GM19397 (cell line): ENCODE data around the gene TRABD2B.

ENCODE experiments used
- ATAC-seq: cut with Tn5 transposase; IDR thresholded peaks from one replicate; pipeline ENCODE4 v1.9.1; 2021; ENCODE audit warnings: mild to moderate bottlenecking, moderate library complexity; ENCODE audit not compliant: unreplicated experiment

Gene TRABD2B

DNA sequence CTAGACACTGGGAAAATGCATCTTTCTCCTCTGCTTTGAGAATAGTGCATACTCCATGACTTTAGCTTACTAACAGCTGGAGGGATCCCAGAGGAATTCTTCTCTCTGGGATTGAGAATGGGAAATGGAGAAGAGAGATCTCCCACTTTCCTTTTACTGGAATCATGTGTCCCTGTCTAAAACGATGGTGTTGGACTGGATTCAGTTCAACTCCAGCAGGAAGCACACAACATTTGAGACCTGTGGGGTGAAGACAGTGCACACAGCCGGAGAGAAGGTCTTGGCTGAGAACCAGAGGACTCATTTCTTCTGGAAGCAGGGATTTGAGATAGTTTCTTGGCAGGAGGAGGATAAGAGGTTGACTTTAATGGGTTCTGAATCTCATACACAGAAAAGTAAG is 58.7 kb downstream of the TRABD2B start:
- ATAC-seq: no peak

DNA sequence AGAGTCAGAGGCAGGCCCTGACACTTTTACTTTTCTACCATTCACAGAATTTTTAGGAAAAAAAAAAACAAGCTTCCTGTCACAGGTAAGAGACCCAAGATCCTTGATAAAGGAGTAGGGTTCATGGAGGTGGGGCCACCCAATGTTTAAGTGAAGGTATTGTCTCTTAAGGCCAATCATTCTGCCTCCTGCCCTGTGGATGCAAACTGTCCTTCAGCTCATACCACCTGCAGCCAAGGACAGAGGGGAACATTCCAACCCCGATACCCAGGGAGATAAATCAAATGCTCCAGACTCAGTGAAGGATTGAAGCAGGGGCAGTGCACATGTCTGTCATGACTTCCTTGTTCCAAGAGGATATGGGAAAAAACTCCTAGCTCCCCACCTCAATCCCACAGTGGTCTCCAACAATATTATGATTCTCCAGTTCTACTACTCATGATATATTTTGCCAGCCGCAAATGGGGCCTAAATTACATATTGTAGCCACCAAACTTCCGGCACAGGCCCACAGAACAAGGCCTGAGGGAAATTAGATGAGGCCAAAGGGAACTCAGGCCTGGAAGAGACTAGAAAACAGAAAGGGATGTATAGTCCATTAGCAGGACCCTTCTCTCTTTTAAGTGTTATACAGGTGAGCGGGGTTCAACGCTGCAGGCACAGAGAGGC is 59.5 kb downstream of the TRABD2B start:
- ATAC-seq: no peak

DNA sequence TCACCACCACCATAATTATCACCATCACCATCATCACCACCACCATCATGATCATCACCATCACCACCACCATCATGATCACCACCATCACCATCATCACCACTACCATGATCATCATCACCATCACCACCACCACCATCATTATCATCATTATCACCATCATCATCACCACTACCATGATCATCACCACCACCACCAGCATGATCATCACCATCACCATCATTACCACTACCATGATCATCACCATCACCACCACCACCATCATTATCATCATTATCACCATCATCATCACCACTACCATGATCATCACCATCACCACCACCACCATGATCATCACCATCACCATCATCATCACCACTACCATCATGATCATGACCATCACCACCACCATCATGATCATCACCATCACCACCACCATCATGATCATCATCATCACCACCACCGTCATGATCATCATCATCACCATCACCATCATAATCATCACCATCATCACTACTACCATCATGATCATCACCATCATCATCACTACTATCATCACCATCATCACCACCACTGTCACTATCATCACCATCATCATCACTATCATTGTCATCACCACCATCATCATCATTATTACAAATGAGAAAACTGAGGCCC is 60.2 kb downstream of the TRABD2B start:
- ATAC-seq: no peak

DNA sequence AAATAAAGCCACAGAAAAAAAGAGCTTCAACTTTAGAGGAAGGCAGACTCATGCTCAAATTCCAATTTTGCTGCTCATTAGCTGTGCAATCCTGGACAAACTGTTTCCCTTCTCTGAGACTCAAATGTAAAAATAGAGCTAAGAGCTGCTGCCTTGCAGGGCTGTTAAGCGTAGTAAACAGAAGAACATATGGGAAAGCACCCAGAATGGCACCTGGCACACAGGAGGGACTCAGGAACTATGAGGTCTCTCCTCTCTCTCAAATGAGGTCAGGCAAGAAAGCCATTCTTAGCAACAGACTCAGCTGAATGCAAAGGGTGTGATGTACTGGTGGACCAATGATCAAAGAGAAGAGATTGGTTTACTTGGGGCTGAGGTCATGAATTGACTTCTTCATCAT is 61.3 kb downstream of the TRABD2B start:
- ATAC-seq: no peak

DNA sequence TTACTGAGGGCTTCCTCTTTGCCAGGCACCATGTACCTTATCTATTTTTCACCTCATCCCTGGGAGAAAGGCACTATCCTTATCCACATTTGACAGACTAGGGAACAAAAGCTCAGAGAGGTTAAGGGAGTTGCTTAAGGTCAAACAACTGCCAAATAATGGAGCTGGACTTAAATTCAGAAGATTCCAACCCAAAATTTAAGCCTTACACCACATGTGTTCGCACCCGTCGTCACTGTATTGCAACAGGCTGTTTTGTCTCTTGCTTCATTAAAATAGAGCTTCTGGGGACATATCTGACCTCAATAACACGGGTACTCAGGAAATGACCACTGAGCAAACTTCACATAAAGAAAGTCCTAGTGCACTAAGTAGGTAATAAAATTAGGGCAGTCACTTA is 62.0 kb downstream of the TRABD2B start:
- no peak for ATAC-seq

DNA sequence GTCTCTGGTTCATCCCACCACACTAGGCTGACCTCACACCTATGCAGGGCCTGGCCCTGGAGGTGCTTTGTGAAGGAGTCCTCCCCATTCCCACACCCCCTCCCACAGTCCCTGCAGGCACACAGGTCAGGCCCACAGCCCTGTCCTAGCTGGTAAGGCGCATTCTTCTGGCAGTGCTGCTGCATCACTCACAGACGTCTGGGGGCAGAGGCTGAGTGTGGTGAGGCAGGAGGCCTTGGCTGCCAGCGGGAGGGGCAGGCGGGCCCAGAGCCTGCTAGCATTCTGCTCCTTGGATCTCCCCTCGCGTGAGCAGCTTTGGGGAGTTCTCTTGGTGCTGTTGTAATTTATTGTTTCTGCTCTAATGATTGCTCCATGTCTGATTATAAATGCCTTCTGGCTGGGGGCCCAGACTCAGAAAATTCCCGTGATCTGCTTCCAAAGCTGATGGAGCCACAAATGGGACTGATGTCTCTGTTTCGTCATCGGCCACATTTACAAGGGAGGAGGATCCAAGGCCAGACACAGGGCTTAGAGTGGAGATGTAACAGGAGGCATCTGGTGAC is 62.9 kb downstream of the TRABD2B start:
- ATAC-seq: no peak

DNA sequence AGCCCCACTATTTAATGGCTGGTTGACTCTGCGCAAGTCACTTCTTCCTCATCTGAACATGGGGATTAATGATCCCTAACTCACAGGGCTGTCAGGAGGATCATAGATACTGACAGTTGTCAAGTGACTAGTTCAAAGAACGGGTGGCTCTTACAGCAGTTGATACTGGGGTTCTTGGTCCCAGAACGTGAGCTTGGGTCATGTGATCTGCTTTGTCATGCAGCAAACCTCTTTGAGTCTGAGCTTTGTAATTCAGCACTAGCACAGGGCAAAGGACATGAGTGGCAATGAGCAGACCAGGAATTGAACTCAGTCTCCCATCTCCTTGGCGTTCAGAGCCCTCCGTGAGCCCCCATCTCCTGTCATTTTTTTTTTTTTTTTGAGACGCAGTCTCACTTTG is 64.4 kb downstream of the TRABD2B start:
- ATAC-seq: no peak

DNA sequence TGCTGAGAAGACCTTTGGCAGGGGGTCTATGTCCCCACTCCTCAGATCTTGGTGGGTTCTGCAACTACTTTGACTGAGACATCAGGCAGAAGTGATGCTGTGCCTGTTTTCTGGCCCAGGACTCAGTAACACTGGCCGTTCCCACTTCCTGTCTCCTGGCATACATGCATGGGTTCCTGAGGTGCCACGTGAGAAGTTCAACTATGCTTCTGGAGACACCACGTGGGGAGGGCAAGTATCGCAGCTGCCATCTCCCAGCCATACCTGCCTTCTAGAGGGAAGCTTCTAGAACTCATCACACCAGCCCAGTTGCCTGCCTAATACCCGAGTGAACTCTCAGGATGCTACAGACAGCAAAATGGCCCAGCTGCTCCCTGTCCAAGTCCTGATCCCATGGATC is 65.8 kb downstream of the TRABD2B start:
- ATAC-seq: no peak

DNA sequence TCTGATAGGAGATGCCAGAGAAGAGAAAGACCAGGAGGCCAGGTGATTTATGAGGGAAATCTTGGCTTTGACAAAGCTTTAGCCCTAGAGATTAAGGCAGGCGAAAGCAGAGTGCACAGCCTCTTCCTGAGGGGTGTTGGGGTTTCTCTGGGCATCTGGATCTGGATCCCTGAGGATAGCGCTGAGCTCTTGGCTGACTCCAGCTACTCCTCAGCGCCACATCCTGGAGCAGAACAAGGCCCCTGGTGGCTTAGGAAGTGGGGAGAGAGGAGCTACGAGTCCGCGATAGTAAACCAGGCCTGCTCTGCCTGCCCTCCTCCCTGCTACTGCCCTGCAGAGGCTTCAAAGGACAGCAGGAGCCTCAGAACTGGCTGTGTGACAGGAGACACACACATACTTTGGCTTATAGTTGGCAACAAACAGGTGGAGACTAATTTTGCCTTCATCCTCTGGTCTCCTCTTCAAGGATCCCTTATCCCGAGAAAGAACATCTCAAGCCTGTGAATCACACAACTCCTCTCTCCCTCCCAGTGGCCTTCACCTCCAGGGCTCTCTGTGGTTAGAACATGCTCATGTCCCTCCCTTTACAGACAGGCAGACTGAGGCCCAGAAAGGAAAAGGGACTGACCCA is 66.9 kb downstream of the TRABD2B start:
- ATAC-seq: no peak

DNA sequence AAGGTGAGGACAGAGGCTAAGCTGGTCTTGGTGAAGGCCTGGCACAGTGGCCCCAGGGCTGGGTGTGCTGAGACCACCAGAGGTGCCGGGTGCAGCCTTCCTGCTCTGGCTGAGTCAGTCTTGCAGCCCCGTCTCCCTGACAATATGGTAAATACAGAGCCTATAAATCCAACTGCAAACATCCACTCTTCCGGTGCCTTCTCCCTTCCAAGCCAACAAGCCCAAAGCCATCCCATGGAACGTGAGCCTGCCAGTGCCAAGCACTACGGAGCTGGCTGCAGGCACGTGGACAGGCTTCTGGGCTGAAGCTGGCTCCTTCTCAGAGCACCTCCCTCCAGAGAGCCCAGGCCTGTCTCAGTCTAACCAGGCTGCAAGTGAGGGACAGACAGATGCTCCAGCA is 70.0 kb downstream of the TRABD2B start:
- no peak for ATAC-seq

DNA sequence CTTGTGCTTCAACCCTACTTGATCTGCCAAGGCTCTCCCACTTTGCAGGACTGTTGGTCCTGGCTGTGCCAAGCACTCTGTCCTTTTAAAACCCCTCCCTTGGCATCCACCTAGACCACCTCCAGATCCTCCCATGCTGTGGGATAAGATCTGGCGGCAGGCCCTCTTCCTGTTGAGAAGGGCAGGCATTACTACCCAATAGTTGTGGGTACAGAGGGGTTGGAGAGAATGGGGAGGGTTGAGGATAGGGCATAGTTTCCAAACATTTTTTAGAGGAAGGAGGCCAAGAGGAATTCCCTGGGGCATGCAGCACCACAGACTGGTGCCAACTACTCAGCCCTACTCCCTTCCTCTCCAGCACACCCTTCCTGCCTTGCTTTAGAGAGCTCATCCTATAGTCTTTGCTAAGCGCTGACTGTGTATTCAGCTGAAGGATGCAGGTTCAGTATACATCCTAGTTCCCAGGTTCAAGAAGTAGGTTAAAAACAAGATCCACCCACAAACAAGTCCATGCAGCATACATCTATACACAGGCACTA is 70.7 kb downstream of the TRABD2B start:
- no peak for ATAC-seq

DNA sequence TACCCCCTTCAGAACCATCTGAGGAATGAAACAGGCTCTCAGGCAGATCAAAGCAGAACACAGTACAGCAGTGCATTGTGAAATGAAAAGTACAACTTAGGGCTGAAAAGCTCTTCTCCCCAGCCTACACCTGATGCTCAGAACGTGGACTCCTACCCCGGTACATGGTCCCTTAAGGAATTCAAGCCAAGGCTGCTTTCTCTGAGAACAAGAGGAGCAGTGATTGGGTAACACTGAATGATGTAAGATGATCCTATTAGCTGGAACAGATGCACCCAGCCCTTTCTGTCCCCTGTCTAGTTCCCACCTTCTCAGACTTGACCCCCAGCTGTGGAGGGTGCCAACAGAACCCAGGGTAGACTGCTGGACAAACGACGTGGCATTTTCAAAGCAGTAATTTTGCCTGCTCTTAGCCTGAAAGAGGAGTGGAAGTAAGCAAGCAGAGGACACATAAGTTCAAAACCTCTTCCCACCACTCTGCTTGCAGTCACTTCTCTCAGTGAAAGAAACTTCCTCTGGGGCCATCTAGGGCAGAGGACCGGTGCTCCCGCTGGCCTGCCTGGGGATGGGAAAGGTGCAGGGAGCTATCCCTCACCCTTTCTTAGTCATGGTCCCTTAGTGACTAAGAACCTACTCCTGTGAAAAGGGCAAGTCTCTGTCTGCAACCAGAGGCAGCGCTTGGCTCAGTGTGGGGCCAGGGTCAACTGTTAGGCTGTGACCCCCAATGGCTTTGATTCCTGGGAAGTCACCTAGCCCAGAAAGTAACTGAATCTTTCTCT is 72.7 kb downstream of the TRABD2B start:
- ATAC-seq: no peak

DNA sequence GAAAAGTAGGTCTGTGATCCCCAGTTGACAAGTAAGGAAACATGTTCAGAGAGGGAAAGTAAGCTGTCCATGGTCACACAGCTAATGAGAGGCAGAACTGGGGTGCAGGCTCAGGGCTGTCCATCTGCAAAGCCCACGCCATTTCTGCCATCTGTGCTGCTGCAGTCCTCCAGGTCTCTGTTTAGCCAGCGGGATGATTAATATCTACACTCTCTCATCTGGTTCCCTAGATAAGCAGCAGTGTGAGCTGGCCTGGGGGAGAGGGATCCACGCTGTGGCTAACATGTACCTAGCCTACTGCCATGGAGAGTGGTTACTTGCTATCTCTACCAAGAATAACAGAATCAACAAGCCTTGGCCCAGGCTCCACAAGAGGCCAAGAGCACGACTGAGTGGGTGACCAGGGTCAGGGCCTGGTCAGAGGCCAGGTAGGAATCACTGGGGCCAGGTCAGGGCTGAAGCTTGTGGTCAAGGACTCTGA is 75.2 kb downstream of the TRABD2B start:
- ATAC-seq: no peak

DNA sequence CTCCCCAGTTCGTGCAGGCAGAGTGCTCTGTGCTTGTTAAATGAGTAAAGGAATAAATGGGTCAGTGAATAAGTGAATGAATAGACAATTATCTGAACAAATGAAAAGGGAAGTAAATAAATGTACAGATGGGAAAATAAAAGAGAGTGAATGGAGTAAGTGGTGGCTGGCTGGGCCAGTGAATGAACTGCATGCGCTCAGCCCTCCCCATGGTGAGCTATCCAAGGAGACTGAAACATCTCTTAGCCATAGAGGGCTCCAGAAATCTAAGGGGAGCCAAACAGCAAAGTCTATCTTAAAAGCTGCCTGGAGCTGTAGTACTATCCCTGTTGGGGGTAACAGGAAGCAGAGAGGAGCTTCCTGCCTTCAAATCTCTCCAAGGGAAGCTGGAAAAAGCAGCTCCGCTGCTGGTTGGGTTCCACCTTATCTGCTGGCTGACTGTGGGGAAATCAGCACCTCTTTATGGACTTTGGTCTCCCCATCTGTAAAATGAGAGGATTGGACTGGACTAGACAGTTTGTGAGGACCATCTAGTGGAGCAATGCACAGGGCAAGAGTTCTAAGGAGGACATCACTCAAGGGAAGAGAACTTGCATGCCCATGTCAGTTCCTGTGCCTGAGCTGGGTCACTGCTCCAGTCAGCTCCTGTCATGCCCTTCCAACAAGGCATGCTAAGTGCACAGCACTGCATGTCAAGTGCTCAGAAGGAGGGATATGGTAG is 77.9 kb downstream of the TRABD2B start:
- no peak for ATAC-seq

DNA sequence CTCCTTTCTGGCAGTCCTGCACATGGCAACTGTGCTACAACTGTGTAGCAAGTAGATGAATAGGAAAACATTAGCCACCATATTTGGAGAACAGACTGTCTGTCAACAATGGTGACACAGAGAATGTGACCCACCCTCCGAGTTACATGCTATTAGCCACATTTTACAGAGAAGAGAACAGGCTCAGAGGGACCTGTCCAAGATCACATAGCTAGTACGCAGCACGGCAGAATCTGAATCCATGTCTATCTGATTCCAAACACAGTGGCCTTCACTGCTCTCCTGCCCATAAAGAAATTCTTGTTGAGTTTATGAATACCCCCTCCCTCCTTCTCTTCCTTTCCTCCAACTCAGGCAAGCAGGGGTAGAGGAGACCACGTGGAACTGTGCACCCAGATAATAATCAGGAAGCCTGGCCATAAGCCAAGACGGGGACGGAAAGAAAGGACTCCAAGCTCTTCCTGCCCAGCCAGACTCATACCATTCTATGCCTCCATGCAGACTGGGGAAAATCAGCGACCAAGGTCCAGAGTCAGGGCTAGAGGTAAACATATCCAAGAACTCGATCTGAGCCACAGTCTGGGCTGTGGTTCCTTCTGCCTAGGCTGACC is 78.8 kb downstream of the TRABD2B start:
- ATAC-seq: no peak

DNA sequence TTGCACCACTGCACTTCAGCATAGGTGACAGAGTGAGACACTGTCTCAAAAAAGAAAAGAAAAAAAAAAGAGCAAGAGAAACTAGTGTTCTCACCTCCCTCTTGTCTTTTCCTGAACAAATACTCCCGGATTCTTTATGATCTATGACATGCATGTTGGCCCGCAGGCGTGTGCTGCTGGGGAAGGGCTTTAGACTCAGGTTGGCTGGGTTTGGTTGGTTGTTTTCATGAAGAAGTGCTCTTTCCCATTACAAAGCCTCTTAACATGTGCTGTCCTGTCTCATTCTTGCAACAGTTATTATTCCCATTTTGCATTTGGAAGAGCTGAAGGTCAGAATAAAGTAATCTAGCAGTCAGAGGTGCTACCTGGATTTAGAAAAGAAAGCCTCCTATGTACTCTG is 79.5 kb downstream of the TRABD2B start:
- ATAC-seq: no peak

DNA sequence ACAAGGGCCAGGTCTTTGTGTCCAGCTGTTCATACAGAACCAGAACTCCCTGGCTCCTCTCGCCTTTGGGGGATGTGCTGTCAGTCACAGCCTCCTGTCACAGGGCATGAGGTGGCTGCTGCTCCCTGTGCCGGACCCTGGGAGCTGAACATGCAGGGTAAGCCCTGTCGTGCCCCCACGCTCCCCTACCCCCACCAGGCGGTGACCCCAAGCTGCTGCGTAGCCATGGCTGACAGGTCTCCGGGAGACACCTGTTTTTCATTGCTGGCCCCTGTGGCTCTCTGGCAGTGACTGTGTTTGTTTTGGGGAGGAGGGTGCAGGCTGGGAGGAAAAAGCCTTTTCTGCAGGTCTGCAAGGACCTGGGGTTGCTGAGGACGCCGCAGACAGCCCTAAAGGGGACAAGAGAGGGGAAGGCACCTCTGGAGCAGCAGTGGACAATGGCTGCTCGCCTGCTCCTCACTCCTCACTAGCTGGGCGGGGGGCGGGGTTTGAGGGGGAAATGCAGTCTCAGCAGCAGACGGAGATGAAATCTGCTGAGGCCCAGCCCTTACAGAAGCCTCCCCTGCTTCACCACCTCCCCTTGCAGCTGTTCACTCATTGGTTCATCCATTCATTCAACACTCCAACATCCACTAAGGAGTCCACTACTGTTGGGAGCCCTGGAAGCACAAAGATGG is 81.4 kb downstream of the TRABD2B start:
- ATAC-seq: no peak

DNA sequence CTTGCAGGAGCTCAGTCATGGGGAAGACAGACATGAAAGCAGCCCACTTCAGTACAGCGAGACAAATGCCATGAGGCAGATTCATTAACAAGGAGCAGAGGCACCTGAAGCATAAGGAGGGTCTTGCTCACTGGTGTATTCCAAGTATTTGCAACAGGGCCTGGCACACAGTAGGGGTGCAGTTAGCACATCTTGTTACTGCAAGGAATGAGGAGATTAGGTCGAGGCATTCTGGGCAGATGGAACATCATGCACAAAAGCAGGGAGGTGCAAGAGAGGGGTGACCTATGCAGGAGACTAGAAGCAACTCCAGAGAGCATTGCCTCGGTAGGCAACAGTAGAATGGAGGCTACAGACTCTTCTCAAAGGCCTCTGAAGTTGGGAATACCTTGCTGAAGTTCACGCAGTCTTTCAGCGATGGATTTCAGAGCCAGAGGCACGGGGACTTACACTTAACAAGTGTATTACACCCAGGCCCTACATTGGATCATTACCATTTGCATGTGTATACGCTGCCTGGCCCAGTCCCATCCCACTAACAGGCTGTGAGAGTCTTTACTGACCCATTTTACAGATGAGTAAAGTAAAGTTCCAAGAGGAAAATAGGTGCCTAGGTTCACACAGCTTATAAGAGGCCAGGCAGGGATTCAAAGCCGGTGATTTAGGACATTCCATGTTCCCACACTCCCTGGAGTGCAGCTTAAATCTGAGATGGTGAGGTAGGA is 82.1 kb downstream of the TRABD2B start:
- ATAC-seq: no peak
